GM10266 (cell line): Measurements from ENCODE around the gene FIGNL2.
"Not testable (repeated sequence)": the region's sequence is repeated elsewhere in the genome, so short reads cannot be mapped to it uniquely, and the experiment has no call there.

Source experiments
- DNase-seq: peaks from one replicate; pipeline ENCODE4 v3.0.0; 2012; ENCODE audit errors: extremely low spot score
- CTCF ChIP-seq: IDR thresholded peaks from 2 replicates; pipeline ENCODE4 v1.5.1; 2012; ENCODE audit warnings: mild to moderate bottlenecking, low read depth; ENCODE audit not compliant: control insufficient read depth, insufficient read depth; ENCODE audit errors: missing control alignments

FIGNL2 gene

GRCh38 chr12:51809193-51809592 lies 39.3 kb downstream of the FIGNL2 start:
- TF ChIP-seq CTCF = no peak
- no peak for DNase-seq

GRCh38 chr12:51806896-51807295 lies 41.6 kb downstream of the FIGNL2 start:
- DNase-seq = no peak
- no peak for TF ChIP-seq CTCF

- DNase-seq = no peak
- TF ChIP-seq CTCF = no peak
Observed at GRCh38 chr12:51801027-51801426, 47.5 kb downstream of the FIGNL2 start.

GRCh38 chr12:51798501-51798900 lies 50.0 kb downstream of the FIGNL2 start:
- TF ChIP-seq CTCF = no peak
- DNase-seq = no peak

GRCh38 chr12:51798051-51798450 lies 50.5 kb downstream of the FIGNL2 start:
- not testable (repeated sequence) for DNase-seq

GRCh38 chr12:51797301-51797700 lies 51.2 kb downstream of the FIGNL2 start:
- no peak for TF ChIP-seq CTCF

GRCh38 chr12:51793201-51793600 lies 55.3 kb downstream of the FIGNL2 start:
- TF ChIP-seq CTCF = no peak

More at GRCh38 chr12:51797301-51797700, 51.2 kb downstream of the FIGNL2 start:
- DNase-seq = no peak

GRCh38 chr12:51792417-51792816 lies 56.1 kb downstream of the FIGNL2 start:
- no peak for TF ChIP-seq CTCF
- no peak for DNase-seq

More at GRCh38 chr12:51793201-51793600, 55.3 kb downstream of the FIGNL2 start:
- DNase-seq = no peak
